ENCODE measurements around the gene HLA-DRB5.
"Not testable (repeated sequence)": the region's sequence is repeated elsewhere in the genome, so short reads cannot be mapped to it uniquely, and the experiment has no call there.

The HLA-DRB5 gene

GRCh38 chr6:32501016-32501415 is 29.1 kb downstream of the HLA-DRB5 start:
- DNase-seq: no peak

- DNase-seq: no peak
These were observed 37.7 kb downstream of the HLA-DRB5 start for GRCh38 chr6:32492351-32492750.

GRCh38 chr6:32491700-32492099 is 38.4 kb downstream of the HLA-DRB5 start:
- no peak for DNase-seq

GRCh38 chr6:32488083-32488482 is 42.0 kb downstream of the HLA-DRB5 start:
- no peak for DNase-seq

GRCh38 chr6:32484614-32484998 is 45.5 kb downstream of the HLA-DRB5 start:
- DNase-seq: no peak

GRCh38 chr6:32483968-32484613 is 46.0 kb downstream of the HLA-DRB5 start:
- no peak for DNase-seq

GRCh38 chr6:32475392-32476206 is 54.5 kb downstream of the HLA-DRB5 start:
- no peak for DNase-seq

- not testable (repeated sequence) for DNase-seq
These were observed 56.4 kb downstream of the HLA-DRB5 start for GRCh38 chr6:32473376-32474348.

- DNase-seq: no peak
These were observed 57.2 kb downstream of the HLA-DRB5 start for GRCh38 chr6:32472781-32473375.

- DNase-seq: not testable (repeated sequence)
These were observed 62.2 kb downstream of the HLA-DRB5 start for GRCh38 chr6:32467743-32468503.

Data from SHP77 treated with DMSO at 0.1 percent for 48 hours (cell line).